H9 (cell line): ENCODE results near the gene TRIM24. TPM values are rescaled to one million over a fixed set of nuclear protein-coding genes. Genes with fewer than 3 reads are reported as not detected.

ENCODE experiments used
- DNase-seq: peaks from one replicate; pipeline ENCODE4 v3.0.0-alpha.2; 2017
- H2AFZ ChIP-seq: one replicate; pipeline ENCODE4 v1.6.1; 2013; ENCODE audit warnings: mild to moderate bottlenecking, low read length, control low read depth, moderate library complexity
- H2AK5ac ChIP-seq: 2 replicates; pipeline ENCODE4 v1.6.1; 2013; ENCODE audit warnings: low read length, control low read depth, mixed read lengths; ENCODE audit not compliant: insufficient read length
- H2BK120ac ChIP-seq: one replicate; pipeline ENCODE4 v1.6.1; 2013; ENCODE audit warnings: low read depth, mild to moderate bottlenecking, low read length, control low read depth, inconsistent platforms; ENCODE audit not compliant: poor library complexity, severe bottlenecking
- H2BK12ac ChIP-seq: 2 replicates; pipeline ENCODE4 v1.6.1; 2013; ENCODE audit warnings: low read length, control low read depth, mixed read lengths, low read depth; ENCODE audit not compliant: insufficient read length
- H2BK15ac ChIP-seq: 2 replicates; pipeline ENCODE4 v1.6.1; 2013; ENCODE audit warnings: low read depth, low read length, control low read depth
- H2BK20ac ChIP-seq: one replicate; pipeline ENCODE4 v1.6.1; 2013; ENCODE audit warnings: low read depth, mild to moderate bottlenecking, low read length, control low read depth, inconsistent platforms; ENCODE audit not compliant: poor library complexity, severe bottlenecking
- H2BK5ac ChIP-seq: 2 replicates; pipeline ENCODE4 v1.6.1; 2013; ENCODE audit warnings: low read length, control low read depth, mixed read lengths; ENCODE audit not compliant: insufficient read length
- H3K14ac ChIP-seq: 2 replicates; pipeline ENCODE4 v1.6.1; 2013; ENCODE audit warnings: low read length, control low read depth; ENCODE audit not compliant: insufficient read depth
- H3K18ac ChIP-seq: 2 replicates; pipeline ENCODE4 v1.6.1; 2013; ENCODE audit warnings: low read depth, mild to moderate bottlenecking, mixed read lengths, low read length, control low read depth; ENCODE audit not compliant: insufficient read length
- H3K23ac ChIP-seq: 2 replicates; pipeline ENCODE4 v1.6.1; 2013; ENCODE audit warnings: low read length, control low read depth, mixed read lengths, low read depth; ENCODE audit not compliant: insufficient read length
- H3K23me2 ChIP-seq: 2 replicates; pipeline ENCODE4 v1.6.1; 2013; ENCODE audit warnings: low read depth, mild to moderate bottlenecking, mixed read lengths, low read length, control low read depth; ENCODE audit not compliant: insufficient read length, poor library complexity, severe bottlenecking
- H3K27ac ChIP-seq: 2 replicates; pipeline ENCODE4 v1.5.1; 2013; ENCODE audit warnings: low read length, control low read depth, mixed read lengths, low read depth; ENCODE audit not compliant: insufficient read length
- H3K27me3 ChIP-seq: 2 replicates; pipeline ENCODE4 v1.6.1; 2013; ENCODE audit warnings: low read length, control low read depth, inconsistent platforms; ENCODE audit not compliant: insufficient read depth
- H3K4ac ChIP-seq: 2 replicates; pipeline ENCODE4 v1.6.1; 2013; ENCODE audit warnings: low read depth, mild to moderate bottlenecking, control low read depth, inconsistent platforms, low read length, moderate library complexity
- H3K4me1 ChIP-seq: 2 replicates; pipeline ENCODE4 v1.6.1; 2013; ENCODE audit warnings: low read length, control low read depth, inconsistent platforms; ENCODE audit not compliant: insufficient read depth
- H3K4me2 ChIP-seq: 2 replicates; pipeline ENCODE4 v1.6.1; 2013; ENCODE audit warnings: low read length, control low read depth, mixed read lengths; ENCODE audit not compliant: insufficient read length, insufficient read depth
- H3K56ac ChIP-seq: 2 replicates; pipeline ENCODE4 v1.6.1; 2013; ENCODE audit warnings: low read depth, mild to moderate bottlenecking, mixed read lengths, low read length, control low read depth; ENCODE audit not compliant: insufficient read length
- H3K79me1 ChIP-seq: 2 replicates; pipeline ENCODE4 v1.6.1; 2013; ENCODE audit warnings: low read depth, mild to moderate bottlenecking, moderate library complexity, low read length, control low read depth, inconsistent platforms; ENCODE audit not compliant: insufficient read depth, poor library complexity, severe bottlenecking
- H3K79me2 ChIP-seq: 2 replicates; pipeline ENCODE4 v1.6.1; 2013; ENCODE audit warnings: low read length, control low read depth, inconsistent platforms; ENCODE audit not compliant: insufficient read depth
- H3K9ac ChIP-seq: 2 replicates; pipeline ENCODE4 v1.6.1; 2013; ENCODE audit warnings: low read length, control low read depth, mixed read lengths; ENCODE audit not compliant: insufficient read length; ENCODE audit errors: extremely low read depth
- H3K9me3 ChIP-seq: one replicate; pipeline ENCODE4 v1.6.1; 2013; ENCODE audit warnings: low read depth, low read length, inconsistent platforms; ENCODE audit not compliant: control insufficient read depth
- H3T11ph ChIP-seq: one replicate; pipeline ENCODE4 v1.6.1; 2013; ENCODE audit warnings: mild to moderate bottlenecking, low read length, control low read depth, inconsistent platforms
- H4K20me1 ChIP-seq: one replicate; pipeline ENCODE4 v1.6.1; 2013; ENCODE audit not compliant: control insufficient read depth, insufficient read length, insufficient read depth
- H4K5ac ChIP-seq: 2 replicates; pipeline ENCODE4 v1.6.1; 2013; ENCODE audit warnings: low read depth, mild to moderate bottlenecking, mixed read lengths, low read length, control low read depth; ENCODE audit not compliant: insufficient read length
- H4K8ac ChIP-seq: replicated peaks from 2 replicates; pipeline ENCODE4 v1.6.1; 2013; ENCODE audit warnings: low read length, control low read depth, mixed read lengths, low read depth; ENCODE audit not compliant: insufficient read length
- H4K91ac ChIP-seq: 2 replicates; pipeline ENCODE4 v1.6.1; 2013; ENCODE audit warnings: low read depth, mild to moderate bottlenecking, moderate library complexity, mixed read lengths, low read length, control low read depth; ENCODE audit not compliant: insufficient read length
- H3K27ac Mint-ChIP-seq, 3 experiments: 2 replicates in 2 of 3; 3 replicates in 1 of 3; pipeline ENCODE4 v1.8.0; 2020 to 2021; ENCODE audit warnings: mixed read lengths in 3 of 3, mild to moderate bottlenecking in 1 of 3, moderate library complexity in 1 of 3
- H3K27me3 Mint-ChIP-seq: 2 replicates; pipeline ENCODE4 v1.8.0; 2021; ENCODE audit warnings: low read depth, mild to moderate bottlenecking, moderate library complexity, mixed read lengths
- H3K36me3 Mint-ChIP-seq, 3 experiments: 2 replicates in 2 of 3; 3 replicates in 1 of 3; pipeline ENCODE4 v1.8.0; 2020 to 2021; ENCODE audit warnings: low read depth in 3 of 3, mixed read lengths in 3 of 3; ENCODE audit not compliant: insufficient read depth in 1 of 3
- H3K4me1 Mint-ChIP-seq, 2 experiments: 2 replicates each; pipeline ENCODE4 v1.8.0; 2020; ENCODE audit warnings: mixed read lengths in 2 of 2
- H3K4me3 Mint-ChIP-seq, 2 experiments: 2 replicates in 1 of 2; 3 replicates in 1 of 2; pipeline ENCODE4 v1.8.0; 2020 to 2021; ENCODE audit warnings: mild to moderate bottlenecking in 2 of 2, mixed read lengths in 2 of 2, moderate library complexity in 1 of 2
- H3K9me3 Mint-ChIP-seq, 2 experiments: 2 replicates in 1 of 2; 3 replicates in 1 of 2; pipeline ENCODE4 v1.8.0; 2020; ENCODE audit warnings: mild to moderate bottlenecking in 2 of 2, mixed read lengths in 2 of 2, moderate library complexity in 1 of 2
- CTCF ChIP-seq: fragments of 200-600 bp; sonication (generic); conservative IDR thresholded peaks from 3 replicates; pipeline ENCODE4 v1.8.0; 2021; ENCODE audit warnings: antibody characterized with exemption, mild to moderate bottlenecking
- WGBS: extraction: QIAGEN DNeasy Blood & Tissue Kit; methylation state at CpG from one replicate; pipeline ENCODE4 v1.1.7; 2013; ENCODE audit warnings: missing lambda C conversion rate, low lambda C conversion rate, mixed read lengths; ENCODE audit not compliant: insufficient read length; ENCODE audit errors: extremely low coverage; 5-methylcytosine and 5-hydroxymethylcytosine counted together
- total RNA-seq: library from RNA; stranded (reverse); gene quantifications from 2 replicates; pipeline ENCODE4 v1.2.1, GENCODE V29; 2021

The TRIM24 gene
- total RNA-seq, 1 experiment from 2014 or later = 260 TPM

DNA sequence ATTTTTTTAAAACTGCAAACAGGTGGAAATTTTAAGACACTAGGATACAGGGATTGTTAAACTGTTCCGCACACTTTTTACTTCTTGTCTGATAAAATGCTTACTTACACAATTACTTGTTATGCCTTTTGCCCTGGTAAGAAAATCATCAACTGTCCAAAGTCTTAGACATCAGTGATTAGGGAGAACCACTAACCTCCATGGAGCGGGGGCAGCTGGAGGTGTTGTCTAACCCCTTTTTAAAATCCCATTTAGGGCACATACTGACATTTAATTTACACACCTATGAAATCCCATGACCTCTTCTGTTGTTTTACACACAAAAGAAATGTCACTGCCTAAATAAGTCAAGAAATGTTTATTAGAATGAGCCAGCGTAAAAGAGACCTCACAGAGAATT lies 65.7 kb downstream of the TRIM24 start:
- peaks cover 5% of the 10 kb centered on the region; the same call in 1 of the 2 replicates for H3K79me2 ChIP-seq
- no peak overlapping the region for H3K4me3 Mint-ChIP-seq
- H3K9me3 Mint-ChIP-seq = peaks cover 30 to 43% of the 10 kb centered on the region in 2 experiments

More for the DNA sequence above, 65.7 kb downstream of the TRIM24 start:
- Histone ChIP-seq H4K20me1 (no peaks in the 10 kb centered on the region), H3K4me1 (no peaks in the 10 kb centered on the region), H3T11ph (no peak overlapping the region), H2AK5ac (no peak overlapping the region), H2BK12ac (no peak overlapping the region), H3K56ac (no peak overlapping the region), H3K23me2 (no peaks in the 10 kb centered on the region), H2BK120ac (no peak overlapping the region), H3K4me2 (no peak overlapping the region), H3K27ac (no peak overlapping the region), H3K9me3 (peaks cover 11% of the 10 kb centered on the region), H2BK15ac (no peak overlapping the region), H4K8ac (no peak overlapping the region), H3K27me3 (no peaks in the 10 kb centered on the region), H3K9ac (no peak overlapping the region), H3K4ac (no peak overlapping the region), H3K18ac (no peak overlapping the region), H4K5ac (no peak overlapping the region), H3K14ac (no peak overlapping the region), H4K91ac (no peak overlapping the region), H2BK20ac (no peak overlapping the region), H2AFZ (no peak overlapping the region), H2BK5ac (no peak overlapping the region), H3K79me1 (no peaks in the 10 kb centered on the region), H3K23ac (no peak overlapping the region)
- Mint-ChIP-seq H3K27ac (peak overlapping the region in 1 of 3 experiments; percentile 58; a peak in 1 of 7 replicates), H3K4me1 (peaks cover 0 to 2% of the 10 kb centered on the region in 2 experiments; a peak in 1 of 4 replicates), H3K36me3 (peaks cover 86 to 96% (median 93%) of the 10 kb centered on the region in 3 experiments), H3K27me3 (no peaks in the 10 kb centered on the region)
- no peak for TF ChIP-seq CTCF
- WGBS = no CpG with 5 or more reads among the region's 3 CpGs
- DNase-seq = no peak
